Stomach (tissue), 4 donors: Measurements from ENCODE around the gene MCL1.
"Not testable (repeated sequence)": the region's sequence is repeated elsewhere in the genome, so short reads cannot be mapped to it uniquely, and the experiment has no call there.

Experiments used
- POLR2A ChIP-seq, 4 donors: fragments of 450-650 bp; IDR thresholded peaks; one replicate each; pipeline ENCODE4 v1.6.1; 2016; ENCODE audit warnings: antibody characterized with exemption in 4 of 4, control low read depth in 2 of 4, mild to moderate bottlenecking in 1 of 4, moderate library complexity in 1 of 4
- TF ChIP-seq, protein P1 (sequence below), 7 experiments: fragments of 450-650 bp in 4 of 7; fragments of 200-600 bp in 3 of 7; sonication (generic) in 3 of 7; IDR thresholded peaks; one replicate each; pipeline ENCODE4 v1.5.1; 2016 to 2019; ENCODE audit warnings: antibody characterized with exemption in 7 of 7, control low read depth in 2 of 7, mild to moderate bottlenecking in 1 of 7

DNA sequence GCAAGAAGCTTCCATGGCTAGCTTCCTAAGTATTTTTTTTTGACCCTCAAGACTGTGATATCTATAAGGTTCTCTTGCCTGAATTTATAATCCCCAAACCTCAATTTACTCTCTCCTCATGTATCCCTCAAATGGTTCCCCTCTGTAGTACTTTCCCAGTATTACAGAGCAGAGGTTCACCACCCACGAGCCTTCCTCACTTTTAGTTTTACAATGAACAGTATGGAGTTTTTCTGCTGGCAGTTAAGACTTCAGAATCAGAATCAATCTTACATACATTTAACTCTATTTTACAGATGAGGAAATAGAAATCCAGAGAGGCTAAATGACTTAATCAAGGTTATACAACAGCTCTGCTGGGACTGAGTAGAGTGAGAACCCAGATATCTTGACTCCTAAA lies 45.1 kb upstream of the MCL1 start:
- not testable (repeated sequence) for TF ChIP-seq POLR2A (IDR thresholded peaks at IDR 0.05)
- TF ChIP-seq, protein P1, sequence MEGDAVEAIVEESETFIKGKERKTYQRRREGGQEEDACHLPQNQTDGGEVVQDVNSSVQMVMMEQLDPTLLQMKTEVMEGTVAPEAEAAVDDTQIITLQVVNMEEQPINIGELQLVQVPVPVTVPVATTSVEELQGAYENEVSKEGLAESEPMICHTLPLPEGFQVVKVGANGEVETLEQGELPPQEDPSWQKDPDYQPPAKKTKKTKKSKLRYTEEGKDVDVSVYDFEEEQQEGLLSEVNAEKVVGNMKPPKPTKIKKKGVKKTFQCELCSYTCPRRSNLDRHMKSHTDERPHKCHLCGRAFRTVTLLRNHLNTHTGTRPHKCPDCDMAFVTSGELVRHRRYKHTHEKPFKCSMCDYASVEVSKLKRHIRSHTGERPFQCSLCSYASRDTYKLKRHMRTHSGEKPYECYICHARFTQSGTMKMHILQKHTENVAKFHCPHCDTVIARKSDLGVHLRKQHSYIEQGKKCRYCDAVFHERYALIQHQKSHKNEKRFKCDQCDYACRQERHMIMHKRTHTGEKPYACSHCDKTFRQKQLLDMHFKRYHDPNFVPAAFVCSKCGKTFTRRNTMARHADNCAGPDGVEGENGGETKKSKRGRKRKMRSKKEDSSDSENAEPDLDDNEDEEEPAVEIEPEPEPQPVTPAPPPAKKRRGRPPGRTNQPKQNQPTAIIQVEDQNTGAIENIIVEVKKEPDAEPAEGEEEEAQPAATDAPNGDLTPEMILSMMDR (IDR thresholded peaks at IDR 0.05) = not testable (repeated sequence)
